Tibial nerve (tissue), 4 donors: ENCODE results near the gene OR7C2.

Experiments used
- EP300 ChIP-seq, 2 donors: sonication (generic); formaldehyde crosslinking; IDR thresholded peaks; one replicate each; pipeline ENCODE4 v1.6.1; 2017; ENCODE audit warnings: antibody characterized with exemption in 2 of 2, mild to moderate bottlenecking in 1 of 2
- POLR2A ChIP-seq, 2 donors: fragments of 450-650 bp; IDR thresholded peaks; one replicate each; pipeline ENCODE4 v1.6.1; 2017; ENCODE audit warnings: antibody characterized with exemption in 2 of 2, mild to moderate bottlenecking in 2 of 2, moderate library complexity in 2 of 2
- TF ChIP-seq, protein P1 (sequence below), 5 experiments: fragments of 200-600 bp in 3 of 5; fragments of 450-650 bp in 2 of 5; sonication (generic) in 3 of 5; IDR thresholded peaks; one replicate each; pipeline ENCODE4 v1.5.1; 2016 to 2019; ENCODE audit warnings: antibody characterized with exemption in 5 of 5, mild to moderate bottlenecking in 3 of 5, moderate library complexity in 2 of 5

DNA sequence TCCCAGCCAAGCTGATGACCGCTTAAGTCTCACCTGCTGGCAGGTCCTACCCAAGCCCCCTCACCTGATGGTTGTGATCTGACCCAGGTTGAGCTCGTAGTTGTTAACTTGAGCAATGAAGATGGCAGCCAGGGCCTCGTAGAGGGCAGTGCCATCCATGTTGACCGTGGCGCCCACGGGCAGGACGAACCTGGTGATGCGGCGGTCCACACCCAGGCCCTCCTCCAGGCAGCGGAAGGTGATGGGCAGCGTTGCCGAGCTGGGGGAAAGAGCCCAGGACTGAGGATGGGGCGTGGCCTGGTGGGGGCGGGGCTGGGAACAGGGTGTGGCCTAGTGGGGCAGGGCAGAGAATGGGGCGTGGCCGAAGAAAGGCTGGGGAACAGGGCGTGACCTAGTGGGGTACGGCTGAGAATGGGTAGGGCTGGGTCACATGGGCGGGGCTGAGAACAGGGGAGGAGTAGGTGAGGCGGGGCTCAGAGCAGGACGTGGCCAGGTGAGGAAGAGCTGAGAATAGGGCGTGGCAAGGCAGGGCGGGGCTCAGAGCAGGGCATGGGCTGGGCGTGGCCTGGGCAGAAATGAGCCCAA is 12.9 kb downstream of the OR7C2 start:
- TF ChIP-seq, protein P1, sequence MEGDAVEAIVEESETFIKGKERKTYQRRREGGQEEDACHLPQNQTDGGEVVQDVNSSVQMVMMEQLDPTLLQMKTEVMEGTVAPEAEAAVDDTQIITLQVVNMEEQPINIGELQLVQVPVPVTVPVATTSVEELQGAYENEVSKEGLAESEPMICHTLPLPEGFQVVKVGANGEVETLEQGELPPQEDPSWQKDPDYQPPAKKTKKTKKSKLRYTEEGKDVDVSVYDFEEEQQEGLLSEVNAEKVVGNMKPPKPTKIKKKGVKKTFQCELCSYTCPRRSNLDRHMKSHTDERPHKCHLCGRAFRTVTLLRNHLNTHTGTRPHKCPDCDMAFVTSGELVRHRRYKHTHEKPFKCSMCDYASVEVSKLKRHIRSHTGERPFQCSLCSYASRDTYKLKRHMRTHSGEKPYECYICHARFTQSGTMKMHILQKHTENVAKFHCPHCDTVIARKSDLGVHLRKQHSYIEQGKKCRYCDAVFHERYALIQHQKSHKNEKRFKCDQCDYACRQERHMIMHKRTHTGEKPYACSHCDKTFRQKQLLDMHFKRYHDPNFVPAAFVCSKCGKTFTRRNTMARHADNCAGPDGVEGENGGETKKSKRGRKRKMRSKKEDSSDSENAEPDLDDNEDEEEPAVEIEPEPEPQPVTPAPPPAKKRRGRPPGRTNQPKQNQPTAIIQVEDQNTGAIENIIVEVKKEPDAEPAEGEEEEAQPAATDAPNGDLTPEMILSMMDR (IDR thresholded peaks at IDR 0.05), result no peak
- TF ChIP-seq POLR2A (IDR thresholded peaks at IDR 0.05) (no peak), EP300 (IDR thresholded peaks at IDR 0.05) (no peak)
